Gastrocnemius medialis (tissue), 4 donors: ENCODE data around the gene NXT1.

ENCODE experiments used
- POLR2A ChIP-seq, 2 donors: fragments of 450-650 bp; IDR thresholded peaks; one replicate each; pipeline ENCODE4 v1.6.1; 2017; ENCODE audit warnings: antibody characterized with exemption in 2 of 2, mild to moderate bottlenecking in 2 of 2, moderate library complexity in 2 of 2
- TF ChIP-seq, protein P1 (sequence below), 5 experiments: fragments of 450-650 bp in 3 of 5; fragments of 200-600 bp in 2 of 5; sonication (generic) in 2 of 5; IDR thresholded peaks in 4 of 5; conservative IDR thresholded peaks in 1 of 5; 1 replicate in 4 of 5; 2 replicates in 1 of 5; pipeline ENCODE4 v1.5.1; 2016 to 2019; ENCODE audit warnings: antibody characterized with exemption in 5 of 5, mild to moderate bottlenecking in 3 of 5, moderate library complexity in 3 of 5

DNA sequence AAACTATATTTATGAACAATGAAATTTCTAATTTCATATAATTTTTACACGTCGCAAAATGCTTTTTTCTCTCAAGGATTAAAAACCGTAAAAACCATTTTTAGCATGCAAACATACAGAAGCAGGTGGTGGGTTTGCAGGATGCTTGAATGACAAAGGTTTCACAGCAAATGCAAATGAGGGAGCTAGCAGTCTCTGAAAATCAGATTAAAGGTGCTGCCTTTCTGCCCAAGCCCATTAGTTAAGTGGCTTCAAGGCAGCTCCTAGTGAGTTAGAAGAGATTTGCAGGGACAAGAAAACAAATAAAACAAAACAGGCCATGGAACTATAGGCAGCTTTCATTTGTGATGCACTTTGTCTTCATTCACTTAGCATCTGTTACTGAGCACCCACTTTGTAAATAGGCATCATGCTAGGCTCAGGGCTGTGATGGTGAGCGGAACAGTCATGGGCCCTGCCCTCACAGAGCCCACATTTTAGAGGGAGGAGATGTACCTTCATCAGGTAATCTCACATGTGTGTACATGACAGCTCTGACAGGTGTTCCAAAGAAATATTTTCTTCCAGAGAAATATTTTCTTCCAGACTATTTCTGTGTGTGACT lies 41.2 kb downstream of the NXT1 start:
- TF ChIP-seq, protein P1, sequence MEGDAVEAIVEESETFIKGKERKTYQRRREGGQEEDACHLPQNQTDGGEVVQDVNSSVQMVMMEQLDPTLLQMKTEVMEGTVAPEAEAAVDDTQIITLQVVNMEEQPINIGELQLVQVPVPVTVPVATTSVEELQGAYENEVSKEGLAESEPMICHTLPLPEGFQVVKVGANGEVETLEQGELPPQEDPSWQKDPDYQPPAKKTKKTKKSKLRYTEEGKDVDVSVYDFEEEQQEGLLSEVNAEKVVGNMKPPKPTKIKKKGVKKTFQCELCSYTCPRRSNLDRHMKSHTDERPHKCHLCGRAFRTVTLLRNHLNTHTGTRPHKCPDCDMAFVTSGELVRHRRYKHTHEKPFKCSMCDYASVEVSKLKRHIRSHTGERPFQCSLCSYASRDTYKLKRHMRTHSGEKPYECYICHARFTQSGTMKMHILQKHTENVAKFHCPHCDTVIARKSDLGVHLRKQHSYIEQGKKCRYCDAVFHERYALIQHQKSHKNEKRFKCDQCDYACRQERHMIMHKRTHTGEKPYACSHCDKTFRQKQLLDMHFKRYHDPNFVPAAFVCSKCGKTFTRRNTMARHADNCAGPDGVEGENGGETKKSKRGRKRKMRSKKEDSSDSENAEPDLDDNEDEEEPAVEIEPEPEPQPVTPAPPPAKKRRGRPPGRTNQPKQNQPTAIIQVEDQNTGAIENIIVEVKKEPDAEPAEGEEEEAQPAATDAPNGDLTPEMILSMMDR (IDR thresholded peaks at IDR 0.05 in 4 of 5, conservative IDR thresholded peaks at IDR 0.05 in 1 of 5), result no peak
- no peak for TF ChIP-seq POLR2A (IDR thresholded peaks at IDR 0.05)
